ENCODE measurements around the gene KLK2. TPM values are rescaled to one million over a fixed set of nuclear protein-coding genes. Genes with fewer than 3 reads are reported as not detected.

KLK2 gene
- total RNA-seq, 2 donors from 2014 or later = not detected

GRCh38 chr19:50928831-50929230, 55.6 kb downstream of the KLK2 start:
- no peak overlapping the region for H3K9ac ChIP-seq (ENCODE audit: low read depth in 2 of 2, low read length in 2 of 2)
- no peak for DNase-seq
- H3K4me1 ChIP-seq = no peaks in the 10 kb centered on the region
- intact Hi-C loops (cut with DNase I) = no loop called here
- no peaks in the 10 kb centered on the region for H3K27me3 ChIP-seq
- H3K4me3 ChIP-seq = no peak overlapping the region
- H3K9me3 ChIP-seq = no peaks in the 10 kb centered on the region
- no peak for TF ChIP-seq CTCF (IDR thresholded peaks at IDR 0.05)
- no peak overlapping the region for H3K27ac ChIP-seq
- no peaks in the 10 kb centered on the region for H3K36me3 ChIP-seq

Other genes starting within 250 kb of the KLK2 start
- under 1 TPM in 1 of 2 donors, not detected in 1; 0.13 TPM for gene SYT3, start 233.6 kb upstream of the KLK2 start, total RNA-seq
- not detected for gene C19orf81, start 224.0 kb upstream of the KLK2 start, total RNA-seq
- gene SHANK1, start 153.6 kb upstream of the KLK2 start, total RNA-seq = under 1 TPM; 0.22 to 0.29 TPM
- 1 to 10 TPM; 4.5 to 5.1 TPM for gene CLEC11A, start 150.1 kb upstream of the KLK2 start, total RNA-seq
- gene GPR32, start 103.0 kb upstream of the KLK2 start, total RNA-seq = not detected
- not detected for gene ACP4, start 83.0 kb upstream of the KLK2 start, total RNA-seq
- 100 to 1,000 TPM; 104 to 130 TPM for gene KLK1, start 49.7 kb upstream of the KLK2 start, total RNA-seq
- gene KLK15, start 39.9 kb upstream of the KLK2 start, total RNA-seq = 1 to 10 TPM; 2.9 to 3.6 TPM
- 1 to 10 TPM; 2.4 to 2.5 TPM for gene KLK3, start 18.5 kb upstream of the KLK2 start, total RNA-seq
- 1 to 10 TPM; 1.2 to 2.0 TPM for gene KLK4, start 38.0 kb downstream of the KLK2 start, total RNA-seq
- gene KLK5, start 79.6 kb downstream of the KLK2 start, total RNA-seq = not detected
- not detected for gene KLK6, start 96.2 kb downstream of the KLK2 start, total RNA-seq
- not detected for gene KLK7, start 110.5 kb downstream of the KLK2 start, total RNA-seq
- gene KLK8, start 128.2 kb downstream of the KLK2 start, total RNA-seq = not detected
- 1 to 10 TPM in 1 of 2 donors, under 1 TPM in 1; 0.40 to 1.1 TPM for gene KLK10, start 146.3 kb downstream of the KLK2 start, total RNA-seq
- under 1 TPM; 0.88 to 0.94 TPM for gene KLK11, start 153.2 kb downstream of the KLK2 start, total RNA-seq
- 1 to 10 TPM in 1 of 2 donors, under 1 TPM in 1; 0.64 to 1.4 TPM for gene KLK12, start 161.6 kb downstream of the KLK2 start, total RNA-seq
- gene KLK13, start 191.7 kb downstream of the KLK2 start, total RNA-seq = not detected
- under 1 TPM in 1 of 2 donors, not detected in 1; 0.52 TPM for gene KLK14, start 209.4 kb downstream of the KLK2 start, total RNA-seq
- 10 to 100 TPM in 1 of 2 donors, 1 to 10 TPM in 1; 6.1 to 11.8 TPM for gene CTU1, start 235.0 kb downstream of the KLK2 start, total RNA-seq